ENCODE measurements around the gene ATF2. TPM values are rescaled to one million over a fixed set of nuclear protein-coding genes. Genes with fewer than 3 reads are reported as not detected.
"Not testable (repeated sequence)": the region's sequence is repeated elsewhere in the genome, so short reads cannot be mapped to it uniquely, and the experiment has no call there.

ATF2 gene
- total and polyA plus RNA-seq, 4 experiments from 2014 or later, result 26.2 to 67.4 (median 53.1) TPM

- H3K4me3 Mint-ChIP-seq, result no peak overlapping the region
- intact Hi-C loops (cut with micrococcal nuclease), result no loop called here
- H3K36me3 ChIP-seq (ENCODE audit: insufficient read depth, low read length), result peaks cover 2% of the 10 kb centered on the region
- H3K9me3 Mint-ChIP-seq, result no peaks in the 10 kb centered on the region
- H3K4me3 ChIP-seq (ENCODE audit: low read length in 2 of 2), result no peak overlapping the region
- ChIA-PET POLR2A (ENCODE audit: partially characterized antibody) (no interaction called here), CTCF (ENCODE audit: partially characterized antibody) (interaction anchor here (0.7 to 0.9 kb wide), 2 partner anchors 143 to 365 kb away, joined by 3 to 4 read pairs; no protein-coding TSS in a partner anchor)
- no peak overlapping the region for H3K27ac Mint-ChIP-seq
- H3K4me1 Mint-ChIP-seq, result peaks cover 15 to 38% (median 28%) of the 10 kb centered on the region in 4 donors
- DNase-seq, result no peak
- H3K9me3 ChIP-seq (ENCODE audit: control insufficient read depth in 1 of 2, low read length in 2 of 2), result no peaks in the 10 kb centered on the region
- peaks cover 36 to 61% of the 10 kb centered on the region in 2 donors for H3K36me3 Mint-ChIP-seq
- no peaks in the 10 kb centered on the region for H3K27me3 ChIP-seq (ENCODE audit: insufficient read depth, low read length)
- no peaks in the 10 kb centered on the region for H3K27me3 Mint-ChIP-seq
- no peak overlapping the region for H3K27ac ChIP-seq (ENCODE audit: low read depth, low read length)
- H3K4me1 ChIP-seq (ENCODE audit: insufficient read depth, low read length), result peaks cover 4% of the 10 kb centered on the region
These were observed 32.1 kb downstream of the ATF2 start for GRCh38 chr2:175135862-175136261.

GRCh38 chr2:175135177-175135576 is 32.8 kb downstream of the ATF2 start:
- H3K36me3 ChIP-seq (ENCODE audit: insufficient read depth, low read length), result peaks cover 8% of the 10 kb centered on the region
- H3K27ac ChIP-seq (ENCODE audit: low read depth, low read length), result no peak overlapping the region
- no peaks in the 10 kb centered on the region for H3K9me3 Mint-ChIP-seq
- no peak overlapping the region for H3K4me3 Mint-ChIP-seq
- no peaks in the 10 kb centered on the region for H3K27me3 Mint-ChIP-seq
- no peaks in the 10 kb centered on the region for H3K9me3 ChIP-seq (ENCODE audit: control insufficient read depth in 1 of 2, low read length in 2 of 2)
- H3K27ac Mint-ChIP-seq, result peak overlapping the region in 2 of 7 donors; percentile 20 to 33
- intact Hi-C loops (cut with micrococcal nuclease), result no loop called here
- no peak for DNase-seq
- H3K4me1 ChIP-seq (ENCODE audit: insufficient read depth, low read length), result peaks cover 4% of the 10 kb centered on the region
- ChIA-PET POLR2A (ENCODE audit: partially characterized antibody) (no interaction called here), CTCF (ENCODE audit: partially characterized antibody) (interaction anchor here (0.7 to 0.9 kb wide), 2 partner anchors 143 to 364 kb away, joined by 3 to 4 read pairs; no protein-coding TSS in a partner anchor)
- no peaks in the 10 kb centered on the region for H3K27me3 ChIP-seq (ENCODE audit: insufficient read depth, low read length)
- no peak overlapping the region for H3K4me3 ChIP-seq (ENCODE audit: low read length in 2 of 2)
- H3K4me1 Mint-ChIP-seq, result peaks cover 14 to 38% (median 26%) of the 10 kb centered on the region in 4 donors
- H3K36me3 Mint-ChIP-seq, result peaks cover 36 to 65% of the 10 kb centered on the region in 2 donors

GRCh38 chr2:175131252-175131651 is 36.8 kb downstream of the ATF2 start:
- Mint-ChIP-seq H3K36me3 (peaks cover 51 to 64% of the 10 kb centered on the region in 2 donors), H3K4me1 (peaks cover 6 to 22% (median 14%) of the 10 kb centered on the region in 4 donors), H3K9me3 (no peaks in the 10 kb centered on the region), H3K27ac (peak overlapping the region in 1 of 7 donors; percentile 36), H3K4me3 (no peak overlapping the region), H3K27me3 (no peaks in the 10 kb centered on the region)
- no peaks in the 10 kb centered on the region for H3K9me3 ChIP-seq (ENCODE audit: control insufficient read depth in 1 of 2, low read length in 2 of 2)
- ChIA-PET POLR2A (ENCODE audit: partially characterized antibody) (no interaction called here), CTCF (ENCODE audit: partially characterized antibody) (no interaction called here)
- intact Hi-C loops (cut with micrococcal nuclease), result no loop called here
- H3K27ac ChIP-seq (ENCODE audit: low read depth, low read length), result no peak overlapping the region
- H3K4me3 ChIP-seq (ENCODE audit: low read length in 2 of 2), result no peak overlapping the region
- peaks cover 23% of the 10 kb centered on the region for H3K36me3 ChIP-seq (ENCODE audit: insufficient read depth, low read length)
- H3K4me1 ChIP-seq (ENCODE audit: insufficient read depth, low read length), result no peaks in the 10 kb centered on the region
- no peaks in the 10 kb centered on the region for H3K27me3 ChIP-seq (ENCODE audit: insufficient read depth, low read length)
- DNase-seq, result no peak

GRCh38 chr2:175126661-175127060 is 41.3 kb downstream of the ATF2 start:
- POLR2A ChIA-PET (ENCODE audit: partially characterized antibody), result interaction anchor here (1.5 kb wide), 1 partner anchor 10 kb away, joined by 4 read pairs; no protein-coding TSS in a partner anchor
- H3K9me3 ChIP-seq (ENCODE audit: control insufficient read depth in 1 of 2, low read length in 2 of 2), result no peaks in the 10 kb centered on the region

GRCh38 chr2:175123254-175123653 is 44.7 kb downstream of the ATF2 start:
- H3K9me3 ChIP-seq (ENCODE audit: control insufficient read depth in 1 of 2, low read length in 2 of 2), result no peaks in the 10 kb centered on the region
- H3K4me1 ChIP-seq (ENCODE audit: insufficient read depth, low read length), result no peaks in the 10 kb centered on the region
- CTCF ChIA-PET (ENCODE audit: partially characterized antibody), result no interaction called here
- Mint-ChIP-seq H3K36me3 (peaks cover 20 to 22% of the 10 kb centered on the region in 2 donors), H3K4me3 (no peak overlapping the region), H3K27me3 (no peaks in the 10 kb centered on the region), H3K9me3 (no peaks in the 10 kb centered on the region), H3K4me1 (peaks cover 5 to 26% (median 12%) of the 10 kb centered on the region in 4 donors), H3K27ac (peak overlapping the region in 1 of 7 donors; percentile 14)
- no peak overlapping the region for H3K27ac ChIP-seq (ENCODE audit: low read depth, low read length)
- no peak for DNase-seq
- POLR2A ChIA-PET (ENCODE audit: partially characterized antibody), result no interaction called here
- H3K27me3 ChIP-seq (ENCODE audit: insufficient read depth, low read length), result no peaks in the 10 kb centered on the region
- H3K36me3 ChIP-seq (ENCODE audit: insufficient read depth, low read length), result peaks cover 15% of the 10 kb centered on the region
- no peak overlapping the region for H3K4me3 ChIP-seq (ENCODE audit: low read length in 2 of 2)
- intact Hi-C loops (cut with micrococcal nuclease), result no loop called here

More at GRCh38 chr2:175126661-175127060, 41.3 kb downstream of the ATF2 start:
- peaks cover 23% of the 10 kb centered on the region for H3K36me3 ChIP-seq (ENCODE audit: insufficient read depth, low read length)
- peak overlapping the region in 1 of 7 donors; percentile 80 for H3K27ac Mint-ChIP-seq
- H3K4me3 Mint-ChIP-seq, result no peak overlapping the region
- no peak for DNase-seq
- H3K4me3 ChIP-seq (ENCODE audit: low read length in 2 of 2), result no peak overlapping the region
- H3K9me3 Mint-ChIP-seq, result no peaks in the 10 kb centered on the region
- no peak overlapping the region for H3K27ac ChIP-seq (ENCODE audit: low read depth, low read length)
- no peaks in the 10 kb centered on the region for H3K27me3 ChIP-seq (ENCODE audit: insufficient read depth, low read length)
- H3K4me1 Mint-ChIP-seq, result peaks cover 10 to 26% (median 15%) of the 10 kb centered on the region in 4 donors
- intact Hi-C loops (cut with micrococcal nuclease), result loop anchor here (5.0 kb wide), 1 partner anchor 41 kb away; the partner anchor contains the start of gene ATF2
- no peaks in the 10 kb centered on the region for H3K27me3 Mint-ChIP-seq
- no peaks in the 10 kb centered on the region for H3K4me1 ChIP-seq (ENCODE audit: insufficient read depth, low read length)
- H3K36me3 Mint-ChIP-seq, result peaks cover 39 to 40% of the 10 kb centered on the region in 2 donors
- CTCF ChIA-PET (ENCODE audit: partially characterized antibody), result no interaction called here

- ChIA-PET POLR2A (ENCODE audit: partially characterized antibody) (no interaction called here), CTCF (ENCODE audit: partially characterized antibody) (interaction anchor here (0.5 to 3.6 kb wide), 10 partner anchors 13 to 409 kb away, joined by 3 to 12 read pairs (median 3); partner anchors contain the start of gene ATF2)
- intact Hi-C loops (cut with micrococcal nuclease), result loop anchor here (1.0 to 5.0 kb wide), 3 partner anchors 56 to 411 kb away; partner anchors contain the start of genes ATF2 and ATP5MC3
- Histone ChIP-seq H3K9me3 (ENCODE audit: control insufficient read depth in 1 of 2, low read length in 2 of 2) (no peaks in the 10 kb centered on the region), H3K27me3 (ENCODE audit: insufficient read depth, low read length) (no peaks in the 10 kb centered on the region), H3K27ac (ENCODE audit: low read depth, low read length) (no peak overlapping the region), H3K4me1 (ENCODE audit: insufficient read depth, low read length) (no peaks in the 10 kb centered on the region), H3K4me3 (ENCODE audit: low read length in 2 of 2) (no peak overlapping the region), H3K36me3 (ENCODE audit: insufficient read depth, low read length) (peaks cover 16% of the 10 kb centered on the region)
- no peaks in the 10 kb centered on the region for H3K9me3 Mint-ChIP-seq
- DNase-seq, result peak in 4 of 5 donors; percentile 42 to 54 (median 44)
- no peak overlapping the region for H3K4me3 Mint-ChIP-seq
- peaks cover 0 to 5% (median 5%) of the 10 kb centered on the region in 4 donors for H3K4me1 Mint-ChIP-seq
- H3K36me3 Mint-ChIP-seq, result peaks cover 39 to 62% of the 10 kb centered on the region in 2 donors
- H3K27ac Mint-ChIP-seq, result peak overlapping the region in 6 of 7 donors; percentile 10 to 72 (median 26)
- H3K27me3 Mint-ChIP-seq, result no peaks in the 10 kb centered on the region
These were observed 56.8 kb downstream of the ATF2 start for GRCh38 chr2:175111200-175111657.

GRCh38 chr2:175108091-175108490 is 59.9 kb downstream of the ATF2 start:
- CTCF ChIA-PET (ENCODE audit: partially characterized antibody), result not testable (repeated sequence)

More at GRCh38 chr2:175108091-175108490, 59.9 kb downstream of the ATF2 start:
- POLR2A ChIA-PET (ENCODE audit: partially characterized antibody); H3K4me1 Mint-ChIP-seq; H3K9me3 Mint-ChIP-seq; DNase-seq; H3K27ac ChIP-seq (ENCODE audit: low read depth, low read length); intact Hi-C loops (cut with micrococcal nuclease); H3K27me3 ChIP-seq (ENCODE audit: insufficient read depth, low read length); H3K4me3 Mint-ChIP-seq; H3K27me3 Mint-ChIP-seq; H3K4me3 ChIP-seq (ENCODE audit: low read length in 2 of 2); H3K9me3 ChIP-seq (ENCODE audit: control insufficient read depth in 1 of 2, low read length in 2 of 2); H3K4me1 ChIP-seq (ENCODE audit: insufficient read depth, low read length); H3K27ac Mint-ChIP-seq: not testable (repeated sequence)
- peaks cover 13% of the 10 kb centered on the region for H3K36me3 ChIP-seq (ENCODE audit: insufficient read depth, low read length)
- H3K36me3 Mint-ChIP-seq, result peaks cover 32 to 53% of the 10 kb centered on the region in 2 donors
